Activated CD8-positive, alpha-beta memory T cell treated with anti-CD3 and anti-CD28 coated beads for 1 hour (primary cell): ENCODE measurements around the gene VAV2.

ENCODE experiments used
- DNase-seq, 2 donors: peaks; one replicate each; pipeline ENCODE4 v3.0.0-alpha.2; 2020; ENCODE audit warnings: low read depth in 1 of 2; ENCODE audit errors: extremely low read depth in 1 of 2

Gene VAV2

DNA sequence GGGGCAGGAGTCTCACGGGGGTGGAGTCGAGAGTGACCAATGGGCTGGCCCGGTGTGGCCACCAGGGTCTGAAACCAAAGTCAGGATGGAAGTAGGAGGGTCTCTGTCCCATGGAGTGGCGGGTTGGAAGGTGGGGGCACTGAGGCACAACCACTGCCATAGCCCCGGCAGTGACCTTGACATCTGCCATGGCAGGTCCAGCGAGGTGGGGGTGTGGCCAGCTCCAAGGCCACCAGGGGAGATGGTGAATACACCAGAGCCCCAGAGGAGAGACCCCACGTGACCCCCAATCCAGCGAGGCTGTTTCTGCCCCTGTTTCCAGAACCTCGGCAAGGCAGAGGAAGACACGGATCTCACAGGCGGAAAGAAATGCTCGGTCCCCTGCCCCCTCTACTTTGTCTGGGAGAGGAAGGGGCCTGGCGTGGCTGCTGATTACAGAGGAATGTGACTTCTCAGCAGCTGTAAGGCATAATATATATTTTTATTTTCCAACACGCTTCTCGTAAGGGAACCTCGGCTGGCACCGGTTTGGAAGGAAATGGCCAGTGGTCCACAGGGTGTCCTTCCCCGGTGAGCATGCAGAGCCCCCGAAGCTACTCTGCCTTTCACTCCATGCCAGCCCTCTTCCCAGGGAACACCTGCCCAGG, 148.2 kb downstream of the VAV2 start:
- no peak for DNase-seq

DNA sequence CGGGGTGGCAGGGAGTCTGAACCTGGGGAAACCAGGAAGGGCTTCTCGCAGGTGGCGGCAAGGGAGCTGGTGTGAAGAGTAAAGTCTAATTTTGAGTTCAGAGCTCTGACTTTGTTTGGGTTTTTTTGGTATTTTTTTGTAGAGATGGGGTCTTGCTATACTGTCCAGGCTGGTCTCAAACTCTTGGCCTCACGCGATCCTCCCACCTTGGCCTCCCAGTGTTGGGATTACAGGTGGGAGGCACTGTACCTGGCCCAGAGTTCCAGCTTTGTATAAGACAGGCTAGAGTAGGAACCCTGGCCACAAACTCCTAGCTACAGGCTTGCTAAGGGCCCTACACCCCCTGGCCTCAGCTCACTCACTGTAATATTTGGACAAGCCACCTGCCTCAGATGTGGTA, 148.9 kb downstream of the VAV2 start:
- DNase-seq, result no peak

DNA sequence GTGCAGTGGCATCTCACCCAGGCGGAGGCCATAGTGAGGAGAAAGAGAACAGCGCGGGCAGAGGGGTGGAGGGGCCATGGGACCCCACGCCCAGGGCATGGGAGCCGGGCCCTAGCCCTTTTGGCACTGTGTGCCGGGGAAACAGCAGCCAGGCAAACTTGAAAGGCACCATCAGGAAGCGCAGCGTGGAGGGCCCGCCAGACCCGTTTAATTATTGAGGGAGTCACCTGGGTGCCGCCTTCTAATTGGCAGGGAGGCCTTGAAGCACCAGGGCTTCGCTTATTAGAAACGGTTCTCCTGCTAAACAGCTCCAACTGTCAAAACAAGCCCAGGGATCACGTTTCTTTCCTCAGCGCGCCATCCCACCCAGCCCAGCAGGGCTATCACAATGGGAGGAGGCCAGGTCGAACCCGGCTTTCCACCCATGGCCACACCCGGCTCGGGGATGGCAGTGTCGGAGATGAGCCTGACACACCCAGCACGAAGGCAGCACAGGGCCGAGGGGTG, 149.3 kb downstream of the VAV2 start:
- no peak for DNase-seq

DNA sequence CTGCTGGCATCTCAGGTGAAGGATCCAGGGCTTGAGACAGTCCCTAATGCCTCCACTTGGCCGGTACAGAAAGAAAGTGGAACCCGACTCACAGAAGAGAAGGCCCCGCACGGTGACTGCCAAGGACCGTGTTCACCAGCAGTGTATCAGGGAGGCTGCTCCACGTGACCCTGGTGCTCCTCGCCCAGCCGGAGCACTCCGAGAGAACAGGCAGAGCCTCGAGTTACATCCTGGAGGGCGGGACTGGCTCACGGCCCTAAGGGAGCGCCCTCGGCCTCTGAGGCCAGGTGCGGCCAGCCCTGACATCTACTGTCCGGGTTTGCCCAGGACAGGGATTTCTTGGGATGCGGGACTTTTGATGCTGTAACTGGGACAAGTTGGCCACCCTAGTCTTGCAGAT, 149.9 kb downstream of the VAV2 start:
- no peak for DNase-seq

DNA sequence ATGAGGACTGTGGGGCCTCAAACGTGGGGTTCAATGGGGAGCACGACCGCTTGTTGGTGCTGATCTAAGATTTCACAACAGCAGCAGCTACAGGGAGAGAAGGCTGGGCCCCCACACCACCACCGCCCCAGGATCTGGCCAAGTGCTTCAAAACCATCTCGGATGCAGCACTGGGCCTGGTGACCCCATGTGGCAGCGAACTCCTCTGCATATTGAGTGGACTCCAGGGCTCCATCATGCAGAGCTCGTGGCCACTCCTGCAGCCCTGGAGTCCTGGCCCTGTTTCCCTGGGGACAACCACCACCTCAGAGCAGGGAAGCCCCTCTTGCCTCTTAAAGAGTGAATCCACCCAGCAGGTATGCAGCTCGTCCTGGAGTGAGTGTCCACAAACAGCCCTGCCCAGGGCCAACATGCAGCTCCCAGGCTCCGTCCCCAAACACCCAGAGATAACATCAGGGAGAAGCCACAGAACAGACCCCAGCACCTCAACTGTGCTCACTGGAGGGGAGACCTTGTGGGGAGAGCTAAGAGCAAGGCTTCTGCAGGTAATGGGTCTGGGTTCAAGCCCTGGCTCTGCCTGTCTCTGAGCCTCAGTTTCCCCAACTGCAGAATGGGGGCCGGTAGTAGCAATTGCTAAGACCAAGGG, 150.8 kb downstream of the VAV2 start:
- no peak for DNase-seq

DNA sequence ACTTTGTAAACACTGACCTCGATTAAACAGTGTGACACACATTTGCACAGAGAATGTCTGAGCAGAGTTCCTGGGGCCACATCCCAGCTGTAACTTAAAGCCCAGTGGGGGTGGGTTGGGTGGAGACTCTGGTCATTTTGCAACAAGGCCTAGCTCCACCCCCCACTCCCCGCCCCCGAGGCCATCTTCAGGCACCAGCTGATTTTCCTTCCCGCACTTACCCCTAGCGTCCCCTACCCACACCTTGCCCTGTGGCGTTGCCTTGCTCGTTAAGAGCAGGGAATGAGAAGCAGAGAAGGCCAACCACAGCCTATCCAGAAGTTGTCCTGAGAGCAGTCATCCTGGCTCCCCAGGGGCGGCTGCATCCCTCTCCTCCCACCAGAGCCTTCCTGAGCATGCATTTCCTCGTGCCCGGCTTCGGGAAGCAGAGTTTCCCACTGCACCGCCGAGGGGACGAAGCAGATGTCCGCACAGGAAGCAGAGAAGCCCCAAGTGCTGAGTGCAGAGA, 152.2 kb downstream of the VAV2 start:
- no peak for DNase-seq

DNA sequence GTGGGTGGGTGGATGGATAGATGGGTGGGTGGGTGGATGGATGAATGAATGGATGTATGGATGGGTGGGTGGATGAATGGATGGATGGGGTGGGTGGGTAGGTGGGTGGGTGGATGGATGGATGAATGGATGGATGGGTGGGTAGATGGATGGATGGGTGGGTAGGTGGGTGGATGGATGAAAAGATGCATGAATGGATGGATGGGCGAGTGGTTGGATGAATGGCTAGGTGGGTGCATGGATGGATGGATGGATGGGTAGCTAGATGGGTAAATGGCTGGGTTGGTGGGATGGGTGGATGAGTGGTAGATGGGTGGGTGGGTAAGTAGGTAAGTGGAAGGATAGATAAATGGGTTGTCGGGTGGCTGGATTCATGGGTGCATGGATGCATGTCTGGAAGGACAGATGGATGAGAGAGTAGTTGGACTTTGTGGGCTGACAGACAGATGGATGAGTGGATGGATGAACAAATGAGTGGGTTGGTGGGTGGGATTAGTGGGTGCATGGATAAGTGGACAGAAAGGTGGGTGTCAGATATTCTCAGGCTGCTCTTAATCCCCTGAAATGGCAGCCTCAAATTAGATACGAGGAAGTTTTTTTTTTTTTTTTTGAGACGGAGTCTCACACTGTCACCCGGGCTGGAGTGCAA, 153.1 kb downstream of the VAV2 start:
- DNase-seq, result no peak

DNA sequence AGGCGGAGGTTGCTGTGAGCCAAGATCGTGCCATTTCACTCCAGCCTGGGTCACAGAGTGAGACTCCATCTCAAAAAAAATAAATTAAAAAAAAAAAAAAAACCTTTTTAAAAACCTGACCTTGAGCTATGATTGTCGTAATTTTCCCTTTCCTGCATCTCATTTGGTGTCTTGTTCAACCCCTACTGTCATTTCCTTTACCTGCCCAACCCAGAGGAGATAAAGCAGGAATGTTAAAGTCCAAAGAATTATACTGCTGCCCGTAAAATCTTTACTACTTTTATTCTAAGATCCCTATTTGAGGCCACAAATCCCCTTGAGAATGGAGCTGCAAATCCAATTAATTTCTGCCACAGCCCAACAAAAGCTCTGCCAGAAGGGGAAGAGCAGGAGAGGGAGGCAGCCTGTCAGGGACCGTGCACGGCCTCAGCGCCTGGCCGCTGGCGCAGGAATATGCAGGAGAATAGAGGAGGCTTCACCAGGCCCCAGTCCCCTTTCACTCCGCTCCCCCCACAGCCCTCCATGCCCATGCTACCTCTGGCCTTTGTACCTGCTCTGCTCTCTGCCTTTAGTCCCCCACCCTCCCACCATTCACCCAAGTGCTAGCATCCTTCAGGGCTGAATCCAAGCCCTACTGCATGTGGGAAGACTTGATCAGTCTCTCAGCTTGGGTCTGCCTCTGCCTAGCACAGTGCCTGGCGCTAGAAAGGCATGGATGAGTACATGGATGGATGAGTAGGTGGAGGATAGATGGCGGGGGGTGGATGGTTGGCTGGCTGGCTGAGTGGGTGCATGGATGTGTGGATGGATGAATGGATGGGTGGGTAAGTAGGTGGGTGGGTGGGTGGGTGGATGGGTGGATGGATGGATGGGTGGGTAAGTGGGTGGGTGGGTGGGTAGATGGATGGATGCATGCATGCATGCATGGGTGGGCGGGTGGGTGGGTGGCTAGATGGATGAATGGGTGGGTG, 154.2 kb downstream of the VAV2 start:
- DNase-seq, result no peak

DNA sequence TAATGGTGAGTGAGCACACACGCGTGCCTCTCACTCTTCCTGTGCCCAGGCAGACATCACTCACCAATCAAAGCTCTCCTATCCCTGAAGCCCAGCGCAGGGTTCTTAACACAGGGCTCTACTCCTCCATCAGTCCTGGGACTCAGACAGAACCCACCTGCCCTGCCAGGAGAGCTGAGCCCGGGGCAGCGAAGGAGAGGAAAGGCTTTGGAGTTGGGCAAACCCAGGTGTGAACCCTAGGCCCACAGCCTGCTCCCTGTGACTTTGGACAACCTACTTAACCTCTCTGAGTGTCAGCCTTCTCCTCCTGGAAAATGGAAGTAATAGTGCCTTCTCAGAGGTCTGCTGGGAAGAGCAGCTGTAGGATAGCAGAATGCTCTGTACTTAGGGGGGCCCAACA, 155.3 kb downstream of the VAV2 start:
- no peak for DNase-seq

DNA sequence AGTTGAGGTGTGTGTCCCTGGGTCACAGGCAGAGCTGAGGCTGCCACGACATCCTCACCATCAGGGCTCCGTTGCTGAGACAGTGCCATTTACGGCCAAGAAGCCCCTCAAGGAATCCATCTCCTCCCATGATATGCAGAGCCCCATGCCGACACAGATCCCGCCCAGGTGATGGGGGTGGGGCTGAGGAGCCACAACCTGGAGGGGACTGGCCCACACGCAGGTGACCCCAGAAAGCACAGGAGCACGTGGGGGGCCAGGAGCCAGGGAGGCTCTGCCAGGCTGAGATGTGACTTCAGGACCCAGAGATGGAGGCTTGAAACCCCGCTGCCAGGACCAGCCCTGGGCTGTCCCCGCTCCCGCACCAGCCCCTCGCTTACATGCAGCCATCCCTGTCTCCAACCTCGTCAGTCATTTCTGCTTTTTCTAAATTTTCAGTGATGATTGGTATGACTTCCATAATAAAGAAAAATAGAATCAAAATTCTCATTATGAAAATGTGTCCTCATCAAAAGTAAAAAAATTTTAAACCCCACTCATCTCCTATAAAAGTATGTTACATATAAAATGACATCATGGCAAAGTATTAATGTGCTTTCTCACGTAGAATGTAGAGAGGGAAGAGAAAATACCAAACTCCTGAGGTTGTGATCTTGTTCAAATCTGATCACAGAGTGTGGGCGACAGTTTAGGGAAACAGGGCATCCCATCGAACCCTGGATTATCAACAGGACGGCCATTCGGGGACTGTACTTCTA, 155.9 kb downstream of the VAV2 start:
- DNase-seq, result no peak

DNA sequence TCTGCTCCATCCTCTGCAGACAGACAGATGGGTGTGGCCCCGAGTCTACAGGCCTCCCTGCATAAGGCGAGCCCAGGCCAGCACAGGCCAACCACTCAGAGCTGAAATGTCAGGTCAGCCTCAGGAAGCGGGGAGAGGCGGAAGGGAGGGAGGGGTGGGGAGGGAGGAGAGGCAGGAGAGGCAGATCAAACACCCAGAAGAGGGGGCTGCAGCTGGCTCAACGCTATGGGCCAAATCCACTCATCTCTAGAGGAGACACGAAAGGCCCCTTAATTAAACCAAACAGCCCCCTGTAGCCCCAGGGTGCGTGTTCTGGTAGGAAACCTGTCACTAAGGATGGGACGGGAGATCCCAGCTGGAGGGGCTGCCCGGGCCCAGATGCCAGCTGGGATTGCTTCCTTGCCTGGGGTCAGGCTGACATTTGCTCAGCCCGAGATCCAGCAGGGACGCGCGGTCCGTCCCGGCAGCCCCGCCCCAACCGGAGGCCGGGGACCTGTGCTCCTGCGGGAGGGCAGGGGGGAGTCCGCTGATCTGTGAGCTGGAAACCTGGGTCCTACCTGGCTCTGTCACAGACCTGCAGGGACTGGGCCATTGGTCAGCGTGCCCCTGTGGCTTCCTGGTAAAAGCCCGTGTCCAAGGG, 156.7 kb downstream of the VAV2 start:
- no peak for DNase-seq

DNA sequence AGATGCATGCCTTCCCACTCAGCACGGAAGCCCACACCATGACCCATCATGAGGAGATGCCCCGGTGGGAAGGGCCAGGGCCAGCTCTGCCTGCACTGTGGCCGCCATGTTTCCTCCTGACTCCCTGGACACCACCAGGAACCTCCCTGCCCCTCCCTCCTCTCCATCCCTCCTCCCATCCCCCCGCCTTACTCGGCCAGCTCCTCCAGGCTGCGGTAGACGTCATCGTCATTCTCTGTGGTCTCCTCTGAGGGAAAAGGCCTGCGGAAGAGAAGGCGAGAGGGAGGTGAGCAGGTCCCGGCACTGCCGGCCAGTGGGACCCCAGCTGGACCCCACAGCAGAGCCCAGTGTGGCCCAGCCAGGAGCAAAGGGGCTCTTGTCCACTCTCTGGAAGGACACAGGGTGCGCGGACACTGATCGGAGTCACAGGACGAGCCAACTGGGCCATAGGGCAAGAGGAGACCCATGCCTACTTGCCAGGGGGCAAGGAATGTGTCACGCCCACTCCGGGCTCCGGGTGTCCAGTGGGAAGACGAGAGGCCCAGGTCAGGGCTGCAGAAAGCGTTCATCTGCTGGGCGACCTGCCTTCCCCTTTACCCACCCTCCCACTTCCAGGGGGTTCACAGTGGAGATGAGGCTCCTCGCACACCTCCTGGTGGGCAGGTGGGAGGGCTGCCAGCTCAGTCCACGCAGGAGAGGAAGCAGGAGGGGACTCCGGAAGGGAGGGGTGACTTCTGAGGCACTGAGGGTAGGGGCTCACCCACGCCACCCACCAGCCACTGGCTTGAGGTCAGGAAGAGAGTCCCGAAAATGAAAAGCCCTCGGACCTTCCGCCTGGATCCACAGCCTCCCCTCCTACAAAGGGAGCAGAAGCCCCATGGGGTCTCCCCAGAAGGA, 157.8 kb downstream of the VAV2 start:
- DNase-seq, result no peak

DNA sequence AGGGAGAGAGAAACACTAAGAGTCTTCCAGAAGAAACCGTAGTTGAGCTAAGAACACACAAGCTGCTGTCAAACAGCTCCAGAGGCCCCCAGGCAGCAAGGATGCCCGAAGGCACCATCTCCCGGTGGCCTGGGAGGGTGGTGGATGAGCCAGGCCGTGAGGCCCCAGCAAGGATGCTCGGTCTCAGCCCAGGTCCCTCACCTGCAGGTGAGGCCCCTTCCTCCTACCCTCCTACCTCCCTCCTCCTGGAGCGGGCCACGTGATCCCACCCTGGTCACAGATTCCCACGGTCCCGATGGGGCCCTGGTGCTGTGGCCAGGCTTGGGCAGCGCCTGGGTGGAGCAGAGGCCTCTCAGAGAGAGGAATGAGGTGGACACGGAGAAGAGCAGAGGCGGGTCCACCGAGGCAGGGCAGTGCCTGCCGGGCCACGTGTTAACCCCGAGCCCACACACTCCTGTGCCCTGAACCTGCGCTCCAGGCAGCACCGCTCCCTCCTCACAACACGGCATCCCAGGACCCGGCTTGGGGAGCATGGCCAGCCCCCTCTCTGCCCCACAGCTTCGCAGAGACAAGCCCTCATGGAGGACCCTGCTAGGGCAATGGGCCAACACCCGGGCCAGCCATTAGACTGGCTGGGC, 158.6 kb downstream of the VAV2 start:
- DNase-seq, result no peak

DNA sequence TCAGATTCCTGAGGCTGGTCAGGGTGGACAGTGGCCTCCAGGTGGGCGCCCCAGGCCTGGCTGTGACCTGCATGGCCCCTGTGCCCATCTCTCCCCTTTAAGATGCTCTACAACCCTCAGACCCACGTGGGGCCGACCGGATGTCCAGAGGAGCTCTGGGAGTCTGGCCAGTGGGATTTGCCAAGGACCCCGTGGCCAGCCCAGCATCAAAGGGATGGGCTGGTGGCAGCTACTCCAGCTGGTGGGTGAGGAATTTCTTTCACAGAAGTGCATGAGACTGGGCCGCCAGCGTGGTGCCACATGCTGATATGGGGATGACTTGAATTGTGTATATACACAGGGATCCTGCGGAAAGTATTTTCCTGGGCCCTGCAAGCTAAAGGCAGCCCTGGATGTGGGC, 159.2 kb downstream of the VAV2 start:
- DNase-seq, result no peak

DNA sequence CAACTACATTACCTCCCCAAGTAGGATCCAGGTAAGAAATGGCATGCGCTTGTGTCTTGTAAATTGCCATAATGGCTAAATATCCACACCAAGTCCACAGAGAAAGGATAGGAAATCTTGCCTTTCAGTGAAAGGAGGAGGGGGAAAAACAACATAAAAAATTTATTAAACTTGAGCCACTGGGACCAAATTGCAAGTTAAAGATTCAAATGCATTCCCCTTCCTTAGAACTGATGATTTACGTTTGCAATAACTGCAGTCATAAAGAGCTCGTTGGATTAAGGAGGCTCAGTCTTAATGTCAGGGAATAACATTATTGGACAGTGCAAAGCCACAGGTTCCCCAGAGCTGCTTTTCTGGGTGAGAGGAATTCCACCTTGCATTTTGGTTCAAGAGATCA, 161.4 kb downstream of the VAV2 start:
- DNase-seq, result no peak

DNA sequence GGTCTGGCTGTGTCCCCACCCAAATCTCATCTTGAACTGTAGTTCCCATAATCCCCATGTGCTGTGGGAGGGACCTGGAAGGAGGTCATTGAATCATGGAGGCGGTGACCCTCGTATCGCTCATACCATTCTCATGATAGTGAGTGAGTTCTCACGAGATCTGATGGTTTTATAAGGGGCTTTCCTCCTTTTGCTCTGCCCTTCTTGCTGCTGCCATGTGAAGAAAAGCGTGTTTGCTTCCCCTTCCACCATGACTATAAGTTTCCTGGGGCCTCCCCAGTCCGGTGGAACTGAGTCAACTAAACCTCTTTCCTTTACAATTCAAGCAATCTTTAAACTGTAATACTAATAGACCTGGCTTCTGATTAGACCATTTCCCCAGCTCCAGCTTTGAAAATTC, 161.8 kb downstream of the VAV2 start:
- no peak for DNase-seq

DNA sequence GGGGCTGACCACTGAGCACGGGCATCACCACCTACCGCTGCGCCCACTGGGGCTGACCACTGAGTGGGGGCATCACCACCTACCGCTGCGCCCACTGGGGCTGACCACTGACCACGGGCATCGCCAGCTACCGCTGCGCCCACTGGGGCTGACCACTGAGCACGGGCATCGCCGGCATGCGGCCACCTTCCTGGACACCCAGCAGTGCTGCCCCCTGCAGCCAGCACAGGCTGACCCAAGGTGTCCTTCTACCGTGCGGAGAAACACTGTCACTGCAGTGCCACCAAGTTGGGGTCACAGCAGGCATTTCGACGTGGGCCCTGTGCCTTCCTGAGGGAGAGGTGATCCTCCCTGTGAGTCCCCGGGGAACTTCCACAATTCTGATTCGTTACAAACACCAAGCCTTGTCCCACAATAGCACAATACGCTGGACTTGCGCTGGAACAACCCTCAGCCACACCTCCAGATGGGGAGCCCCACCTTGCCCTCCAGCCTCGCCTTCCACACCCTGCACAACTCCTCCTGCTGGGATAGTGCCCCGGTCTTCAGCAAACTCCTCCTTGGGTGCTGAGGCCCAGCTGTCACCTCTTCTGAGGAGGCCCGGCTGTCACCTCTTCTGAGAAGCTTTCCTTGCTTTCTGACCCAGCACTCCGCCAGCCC, 163.7 kb downstream of the VAV2 start:
- no peak for DNase-seq
